GM21723 (cell line): ENCODE data around the gene LYZL6.
"Not testable (repeated sequence)": the region's sequence is repeated elsewhere in the genome, so short reads cannot be mapped to it uniquely, and the experiment has no call there.

Experiments
- ATAC-seq: cut with Tn5 transposase; IDR thresholded peaks from one replicate; pipeline ENCODE4 v1.9.1; 2021; ENCODE audit warnings: mild to moderate bottlenecking, moderate library complexity; ENCODE audit not compliant: unreplicated experiment

Gene LYZL6

DNA sequence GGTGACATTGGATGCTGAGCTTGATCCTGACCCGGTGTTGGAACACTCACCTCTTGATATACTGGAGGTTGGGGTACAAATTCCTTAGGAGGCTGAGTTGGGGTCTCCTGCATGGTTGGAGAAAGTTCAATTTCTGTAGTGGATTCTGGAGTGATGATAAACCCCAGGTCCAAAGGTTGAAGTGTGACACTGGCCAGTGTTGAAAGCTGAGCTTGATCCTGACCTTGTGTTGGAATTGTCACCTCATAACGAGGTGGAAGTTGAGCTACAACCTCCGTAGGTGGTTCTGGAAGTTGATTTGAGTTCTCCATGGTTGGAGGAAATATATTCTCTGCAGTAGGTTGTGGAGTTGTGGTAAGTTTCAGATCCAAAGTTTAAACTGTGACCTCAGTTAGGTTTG, 34.1 kb downstream of the LYZL6 start:
- ATAC-seq: no peak

DNA sequence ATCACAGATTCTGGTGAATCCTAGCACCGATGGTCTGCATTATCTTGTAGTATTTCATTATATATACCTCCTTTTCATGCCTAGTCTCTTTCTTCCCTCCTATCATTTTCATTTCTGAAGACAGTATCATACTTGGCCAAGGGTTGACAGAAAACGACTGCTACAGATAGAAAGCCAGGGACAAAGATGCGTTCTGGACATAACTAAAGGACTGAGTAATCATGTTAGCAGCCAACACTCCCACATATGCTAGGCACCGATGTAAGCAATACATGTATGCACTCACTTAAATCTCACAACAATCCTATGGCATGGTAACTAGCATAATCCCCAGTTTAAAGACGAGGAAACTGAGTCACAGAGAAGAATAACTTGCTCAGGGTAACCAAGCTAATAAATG, 35.8 kb downstream of the LYZL6 start:
- ATAC-seq: no peak

DNA sequence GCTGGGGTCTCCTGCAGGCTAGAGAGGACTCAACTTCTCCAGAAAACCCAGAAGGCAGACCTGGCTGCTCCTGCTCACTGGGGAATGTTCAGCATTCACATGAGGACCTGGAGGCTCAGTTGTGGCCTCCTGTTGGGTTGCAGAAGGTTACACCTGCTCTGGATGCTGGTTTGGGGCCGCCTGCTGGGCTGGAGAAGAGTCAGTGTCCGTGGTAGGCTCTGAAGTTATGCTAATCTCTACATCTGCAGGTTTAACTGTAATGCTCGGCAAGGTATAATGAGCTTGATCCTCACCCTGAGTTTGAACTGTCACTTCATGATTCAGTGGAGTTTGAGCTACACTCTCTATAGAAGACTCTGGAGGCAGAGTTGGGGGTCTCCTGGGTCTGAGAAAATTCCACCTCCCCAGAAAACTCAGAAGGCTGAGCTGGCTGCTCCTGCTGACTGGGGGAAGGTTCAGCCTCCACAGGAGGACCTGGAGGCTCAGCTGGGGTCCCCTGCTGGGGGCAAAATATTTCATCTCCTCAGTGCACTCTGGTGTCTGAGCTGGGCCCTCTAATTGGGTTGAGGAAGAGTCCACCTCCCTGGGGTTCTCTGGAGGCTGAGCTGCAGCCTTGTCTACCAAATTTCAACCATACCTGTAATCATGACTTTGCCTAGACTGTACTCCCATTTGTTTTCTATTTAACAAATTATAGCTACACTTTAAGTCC, 36.4 kb downstream of the LYZL6 start:
- ATAC-seq: no peak

GRCh38 chr17:35906191-35906925, 37.2 kb downstream of the LYZL6 start:
- ATAC-seq: no peak

DNA sequence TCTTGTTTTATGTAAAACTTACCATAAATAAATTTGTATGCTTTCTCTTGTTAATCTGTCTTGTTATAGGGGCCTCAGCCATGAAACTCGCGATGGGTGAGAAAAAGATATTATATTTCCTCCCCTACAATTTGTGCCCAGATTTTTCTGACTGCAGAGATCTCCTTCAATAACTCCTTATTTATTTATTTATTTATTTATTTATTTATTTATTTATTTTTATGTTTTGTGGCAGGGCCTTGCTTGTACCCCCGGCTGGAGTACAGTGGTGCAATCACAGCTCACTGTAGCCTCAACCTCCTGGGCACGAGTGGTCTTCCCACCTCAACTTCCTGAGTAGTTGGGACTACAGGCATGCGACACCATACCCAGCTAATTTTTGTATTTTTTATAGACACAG, 40.1 kb downstream of the LYZL6 start:
- no peak for ATAC-seq

GRCh38 chr17:35901631-35902175, 41.8 kb downstream of the LYZL6 start:
- ATAC-seq: no peak

- no peak for ATAC-seq
Measured at GRCh38 chr17:35900708-35901480, 42.6 kb downstream of the LYZL6 start.

- no peak for ATAC-seq
Measured at GRCh38 chr17:35900280-35900679, 43.2 kb downstream of the LYZL6 start.

DNA sequence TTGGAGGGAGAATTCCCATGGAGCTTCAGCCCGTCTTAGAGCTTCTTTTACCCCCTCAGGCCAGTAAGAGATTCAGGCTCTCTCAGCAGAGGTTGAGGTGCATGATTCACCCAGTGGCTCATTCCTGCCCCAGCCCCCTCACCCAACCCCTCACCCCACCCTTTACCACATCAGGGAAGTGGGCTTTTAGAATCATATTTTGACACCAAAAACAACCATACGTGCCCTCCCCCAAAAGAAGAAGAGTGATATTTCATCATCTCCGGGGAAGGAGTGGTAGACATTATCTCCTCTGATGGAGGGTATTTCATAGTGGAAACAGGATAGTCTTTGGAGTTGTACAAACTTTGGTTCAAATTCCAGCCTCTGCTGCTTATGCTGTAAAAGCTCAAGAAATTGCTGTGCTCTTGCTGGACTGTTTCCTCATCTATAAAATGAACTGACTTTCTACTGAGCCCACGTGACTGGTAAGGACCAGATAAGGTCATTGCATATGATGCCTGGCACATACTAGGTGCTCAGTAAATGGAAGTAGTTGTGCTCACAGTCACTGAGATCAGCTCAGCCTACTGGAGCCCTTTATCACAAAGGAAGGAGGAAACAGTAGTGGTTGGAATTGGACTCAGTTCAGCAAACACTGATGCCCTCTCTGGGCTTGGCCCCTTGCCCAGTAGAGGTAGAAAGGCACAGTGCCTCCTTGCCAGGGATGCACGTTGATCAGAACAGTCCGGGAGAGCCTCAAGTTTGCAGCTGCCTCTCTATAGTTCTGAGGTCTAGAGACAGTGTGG, 45.0 kb downstream of the LYZL6 start:
- ATAC-seq: no peak

DNA sequence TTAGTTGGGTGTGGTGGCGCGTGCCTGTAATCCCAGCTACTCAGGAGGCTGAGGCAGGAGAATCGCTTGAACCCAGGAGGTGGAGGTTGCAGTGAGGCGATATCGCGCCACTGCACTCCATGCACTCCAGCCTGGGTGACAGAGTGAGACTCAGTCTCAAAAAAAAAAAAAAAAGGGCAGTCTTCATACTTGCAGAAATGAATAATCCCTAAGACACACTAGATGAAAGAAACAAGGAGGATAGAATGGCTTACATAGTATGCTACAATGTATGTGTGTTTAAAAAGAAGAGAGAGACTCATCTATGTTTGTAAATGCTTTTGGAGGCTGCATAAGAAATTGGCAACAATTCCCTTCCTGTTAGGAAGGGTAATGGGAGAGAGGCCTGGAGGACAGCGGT, 45.7 kb downstream of the LYZL6 start:
- ATAC-seq: not testable (repeated sequence)

GRCh38 chr17:35895636-35896587, 47.6 kb downstream of the LYZL6 start:
- no peak for ATAC-seq

DNA sequence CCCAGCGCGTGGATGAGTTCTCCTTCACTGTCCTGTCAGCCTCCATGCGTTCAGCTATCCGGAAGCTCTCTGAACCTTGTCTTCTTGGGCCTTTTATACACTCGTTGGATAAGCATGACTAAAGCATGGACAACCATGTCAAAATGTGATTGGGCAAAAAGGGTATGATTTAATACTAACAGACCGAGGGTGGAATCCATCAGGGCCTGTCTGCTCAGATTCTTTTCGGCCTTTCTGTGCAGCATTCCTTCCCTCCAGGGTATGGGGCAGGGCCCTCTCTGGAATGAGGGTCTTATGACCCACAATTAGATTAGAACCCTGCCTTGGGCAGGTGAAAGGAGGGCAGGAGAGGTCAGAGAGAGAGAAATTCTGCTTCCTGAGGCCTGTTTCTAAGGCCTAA, 49.3 kb downstream of the LYZL6 start:
- no peak for ATAC-seq

GRCh38 chr17:35893751-35894150, 49.8 kb downstream of the LYZL6 start:
- no peak for ATAC-seq

DNA sequence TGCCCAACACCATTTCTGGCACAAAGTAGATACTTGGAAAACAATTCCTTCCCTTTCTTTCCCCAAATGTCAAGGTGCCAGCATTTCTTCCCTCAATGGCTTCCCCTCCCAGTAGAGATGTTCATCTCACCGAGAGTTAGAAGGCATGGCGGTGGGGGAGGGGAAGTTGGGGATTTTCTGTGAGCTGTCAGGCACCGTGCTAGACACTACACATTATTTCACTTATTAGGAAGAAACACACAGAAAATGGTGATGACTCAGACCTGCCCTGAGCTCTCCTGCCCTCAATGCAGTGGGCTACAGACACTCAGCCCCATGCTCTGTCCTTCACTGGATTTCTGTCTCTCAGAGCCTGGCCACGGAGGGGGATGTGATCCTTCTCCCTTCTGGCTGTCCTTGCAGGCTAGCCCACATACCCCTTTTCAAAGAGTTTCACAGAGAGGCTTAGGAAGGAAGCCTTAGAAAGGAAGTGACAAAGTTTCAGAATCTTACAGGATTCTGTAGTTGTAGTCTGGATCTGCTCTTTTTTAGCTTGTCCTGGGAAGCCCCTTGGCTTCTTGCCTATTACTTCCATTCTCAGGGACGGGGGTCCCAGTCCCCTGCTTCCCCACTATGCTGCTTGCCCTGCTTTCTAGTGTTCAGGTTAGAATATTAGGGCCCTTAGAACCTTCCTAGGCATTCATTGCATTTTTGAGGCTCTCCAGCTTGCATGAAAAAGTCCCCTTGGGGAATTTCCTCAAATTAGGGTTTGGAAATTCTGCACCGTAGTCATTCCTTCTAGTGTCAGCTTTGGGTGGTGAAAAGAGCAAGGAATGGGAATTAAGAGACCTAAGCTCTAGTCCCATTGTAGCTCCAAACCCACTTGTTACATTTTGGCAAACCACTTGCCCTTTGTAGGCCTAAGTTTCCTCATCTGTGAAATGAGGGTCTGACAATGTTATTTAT, 51.1 kb downstream of the LYZL6 start:
- ATAC-seq: no peak

- no peak for ATAC-seq
Measured at GRCh38 chr17:35891269-35891668, 52.2 kb downstream of the LYZL6 start.

DNA sequence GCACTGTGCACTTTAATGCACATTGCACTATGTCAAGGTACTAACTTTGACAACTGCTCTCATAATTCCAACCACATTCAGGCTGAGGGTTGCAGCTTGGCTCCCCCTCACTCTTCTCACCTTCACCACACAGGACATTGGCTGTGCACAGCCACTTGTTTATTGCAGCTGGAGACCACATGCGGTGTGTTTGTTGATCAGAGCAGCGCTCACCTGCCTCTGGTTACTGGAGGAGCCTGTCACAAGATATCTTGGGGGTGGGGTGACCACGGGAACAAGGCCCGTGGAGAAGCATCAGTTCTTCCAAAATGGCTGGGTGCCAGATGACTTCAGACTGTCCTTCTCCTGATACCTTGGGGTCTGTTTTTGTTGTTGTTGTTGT, 52.7 kb downstream of the LYZL6 start:
- ATAC-seq: no peak

DNA sequence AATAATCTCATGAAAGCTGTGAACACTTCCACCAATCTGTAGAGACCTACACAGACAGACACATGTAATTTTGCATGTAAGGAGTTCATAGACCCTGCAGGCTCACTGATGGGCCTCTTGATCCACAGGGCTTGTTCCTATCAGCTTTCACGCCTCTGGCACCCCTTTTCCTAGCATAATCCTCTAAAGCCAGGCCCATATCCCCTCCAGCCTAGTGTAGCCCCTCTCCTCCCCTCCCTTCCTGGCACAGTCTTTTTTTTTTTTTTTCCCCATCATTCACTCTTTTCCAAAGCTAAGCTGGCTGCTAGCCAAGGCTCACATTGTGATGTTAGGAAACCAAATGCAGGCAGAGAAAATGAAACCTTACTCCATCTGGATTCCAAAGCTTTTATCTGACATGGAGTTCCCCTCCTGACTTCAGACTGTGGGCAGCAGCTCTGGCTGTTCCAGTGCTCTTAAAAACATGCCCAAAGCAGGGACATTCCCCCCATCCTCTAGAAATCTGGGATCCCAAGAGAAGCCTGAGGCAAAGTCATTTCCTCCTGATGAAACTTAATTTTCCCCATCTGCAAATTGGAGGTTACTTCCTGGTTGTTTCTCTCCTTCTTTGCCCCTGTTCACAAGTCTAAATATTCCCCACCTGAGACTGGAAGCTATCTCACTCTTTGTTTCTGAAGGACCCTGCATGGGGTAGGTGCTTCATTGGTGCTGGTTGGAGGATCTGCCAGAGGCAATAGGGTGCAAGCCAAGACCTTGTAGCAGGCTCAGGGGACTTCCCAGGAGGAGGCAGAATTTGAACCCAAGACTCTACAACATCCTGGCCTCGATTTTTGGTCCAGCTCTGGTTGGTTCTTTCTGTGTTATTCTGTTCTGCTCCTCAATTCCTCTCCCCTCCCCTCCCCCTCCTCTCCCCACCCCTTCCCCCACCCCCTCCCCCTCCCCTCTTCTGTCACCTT, 53.4 kb downstream of the LYZL6 start:
- ATAC-seq: no peak
